Calu3 (cell line): ENCODE results near the gene LHFPL6. TPM values are rescaled to one million over a fixed set of nuclear protein-coding genes. Genes with fewer than 3 reads are reported as not detected.

Source experiments
- BruUV-seq: library from RNA; stranded (reverse); fragments of 400-500 nt; replicated peaks from 2 replicates; lab custom pipeline; 2021; lab: Mats Ljungman, UMichigan
- CTCF ChIA-PET: fragments of 300-600 bp; sonication (Branson Sonifier 250); formaldehyde crosslinking; loops from one replicate; lab custom pipeline; 2022; ENCODE audit warnings: antibody characterized with exemption; lab: Charles Lee
- DNase-seq: peaks from one replicate; pipeline ENCODE4 v3.0.0; 2022
- H3K27ac Mint-ChIP-seq: one replicate; pipeline ENCODE4 v1.8.0; 2022; ENCODE audit warnings: mixed read lengths; ENCODE audit not compliant: unreplicated experiment
- H3K27me3 Mint-ChIP-seq: one replicate; pipeline ENCODE4 v1.8.0; 2022; ENCODE audit warnings: mixed read lengths; ENCODE audit not compliant: unreplicated experiment
- H3K36me3 Mint-ChIP-seq: one replicate; pipeline ENCODE4 v1.8.0; 2022; ENCODE audit warnings: mild to moderate bottlenecking, moderate library complexity, mixed read lengths; ENCODE audit not compliant: insufficient read depth, unreplicated experiment
- H3K4me1 Mint-ChIP-seq: one replicate; pipeline ENCODE4 v1.8.0; 2022; ENCODE audit warnings: mild to moderate bottlenecking, low read depth, mixed read lengths; ENCODE audit not compliant: unreplicated experiment
- H3K4me3 Mint-ChIP-seq: one replicate; pipeline ENCODE4 v1.8.0; 2022; ENCODE audit warnings: mild to moderate bottlenecking, low read depth, moderate library complexity, mixed read lengths; ENCODE audit not compliant: unreplicated experiment
- H3K9me3 Mint-ChIP-seq: one replicate; pipeline ENCODE4 v1.8.0; 2022; ENCODE audit warnings: low read depth, mixed read lengths; ENCODE audit not compliant: unreplicated experiment
- CTCF ChIP-seq: fragments of 200-600 bp; IDR thresholded peaks from one replicate; pipeline ENCODE4 v1.8.0; 2022; ENCODE audit warnings: antibody characterized with exemption; ENCODE audit not compliant: unreplicated experiment
- intact Hi-C: fragments of 100-400 bp; cut with micrococcal nuclease; formaldehyde crosslinking; loops from one replicate; pipeline ENCODE4 v1.10.0; 2022; ENCODE audit not compliant: unreplicated experiment
- total RNA-seq: library from RNA; stranded (reverse); gene quantifications from 2 replicates; pipeline ENCODE4 v1.2.3, GENCODE V29; 2022

Gene LHFPL6
- total RNA-seq, 1 experiment from 2014 or later, result not detected

GRCh38 chr13:39411511-39411910 is 191.5 kb downstream of the LHFPL6 start:
- intact Hi-C loops, result no loop called here
- no TSS peak for BruUV-seq
- TF ChIP-seq CTCF, result no peak
- H3K27me3 Mint-ChIP-seq, result no peaks in the 10 kb centered on the region
- H3K9me3 Mint-ChIP-seq, result no peaks in the 10 kb centered on the region
- no peak overlapping the region for H3K4me3 Mint-ChIP-seq
- CTCF ChIA-PET, result no interaction called here
- no peak overlapping the region for H3K27ac Mint-ChIP-seq
- no peaks in the 10 kb centered on the region for H3K36me3 Mint-ChIP-seq
- H3K4me1 Mint-ChIP-seq, result no peaks in the 10 kb centered on the region
- no peak for DNase-seq

- Mint-ChIP-seq H3K4me3 (no peak overlapping the region), H3K36me3 (no peaks in the 10 kb centered on the region), H3K4me1 (no peaks in the 10 kb centered on the region), H3K27me3 (no peaks in the 10 kb centered on the region), H3K9me3 (no peaks in the 10 kb centered on the region), H3K27ac (no peak overlapping the region)
- no peak for DNase-seq
- no TSS peak for BruUV-seq
- intact Hi-C loops, result no loop called here
- no peak for TF ChIP-seq CTCF
- CTCF ChIA-PET, result no interaction called here
Measured at GRCh38 chr13:39410964-39411363, 192.0 kb downstream of the LHFPL6 start.

- no peaks in the 10 kb centered on the region for H3K27me3 Mint-ChIP-seq
- no peak for DNase-seq
- BruUV-seq, result no TSS peak
- no peak for TF ChIP-seq CTCF
- no peaks in the 10 kb centered on the region for H3K4me1 Mint-ChIP-seq
- H3K4me3 Mint-ChIP-seq, result no peak overlapping the region
- intact Hi-C loops, result no loop called here
- no peak overlapping the region for H3K27ac Mint-ChIP-seq
- H3K36me3 Mint-ChIP-seq, result no peaks in the 10 kb centered on the region
- H3K9me3 Mint-ChIP-seq, result no peaks in the 10 kb centered on the region
- CTCF ChIA-PET, result no interaction called here
Measured at GRCh38 chr13:39410096-39410901, 192.7 kb downstream of the LHFPL6 start.

- Mint-ChIP-seq H3K4me1 (no peaks in the 10 kb centered on the region), H3K36me3 (no peaks in the 10 kb centered on the region), H3K9me3 (no peaks in the 10 kb centered on the region), H3K4me3 (no peak overlapping the region), H3K27me3 (no peaks in the 10 kb centered on the region), H3K27ac (no peak overlapping the region)
- intact Hi-C loops, result no loop called here
- DNase-seq, result no peak
- no peak for TF ChIP-seq CTCF
- BruUV-seq, result no TSS peak
- CTCF ChIA-PET, result no interaction called here
Measured at GRCh38 chr13:39408512-39408911, 194.5 kb downstream of the LHFPL6 start.
